ENCODE measurements around the gene KCNQ5.

Gene KCNQ5

GRCh38 chr6:73234733-73235132 is 612.9 kb downstream of the KCNQ5 start:
- TF ChIP-seq EZH2phosphoT487 (IDR thresholded peaks at IDR 0.05; ENCODE audit: low read depth) (no peak), CTCF (IDR thresholded peaks at IDR 0.05; ENCODE audit: low read depth, low read length) (no peak)
- no peaks in the 10 kb centered on the region for H3K36me3 ChIP-seq (replicated peaks; ENCODE audit: low read depth, low read length)
- no peak overlapping the region for H3K27ac ChIP-seq (ENCODE audit: low read length)
- no peaks in the 10 kb centered on the region for H3K27me3 ChIP-seq (ENCODE audit: low read depth, low read length)
- peaks cover 5% of the 10 kb centered on the region for H3K4me1 ChIP-seq (ENCODE audit: low read length)
- H3K4me3 ChIP-seq (ENCODE audit: low read length): no peak overlapping the region
- H3K79me2 ChIP-seq (ENCODE audit: low read length): no peaks in the 10 kb centered on the region
- H3K4me2 ChIP-seq (ENCODE audit: low read length): no peak overlapping the region
- H4K20me1 ChIP-seq (ENCODE audit: insufficient read depth, low read length): no peaks in the 10 kb centered on the region
- no peak overlapping the region for H2AFZ ChIP-seq (ENCODE audit: low read depth, low read length)
- H3K9ac ChIP-seq (ENCODE audit: low read length): no peak overlapping the region
- no peaks in the 10 kb centered on the region for H3K9me3 ChIP-seq (ENCODE audit: insufficient read depth, low read length)

GRCh38 chr6:73236144-73236750 is 614.4 kb downstream of the KCNQ5 start:
- H3K79me2 ChIP-seq (ENCODE audit: low read length): no peaks in the 10 kb centered on the region
- no peak overlapping the region for H3K4me3 ChIP-seq (ENCODE audit: low read length)
- no peak overlapping the region for H3K4me2 ChIP-seq (ENCODE audit: low read length)
- no peaks in the 10 kb centered on the region for H3K36me3 ChIP-seq (replicated peaks; ENCODE audit: low read depth, low read length)
- TF ChIP-seq EZH2phosphoT487 (IDR thresholded peaks at IDR 0.05; ENCODE audit: low read depth) (no peak), CTCF (IDR thresholded peaks at IDR 0.05; ENCODE audit: low read depth, low read length) (no peak)
- peaks cover 5% of the 10 kb centered on the region for H3K4me1 ChIP-seq (ENCODE audit: low read length)
- H2AFZ ChIP-seq (ENCODE audit: low read depth, low read length): no peak overlapping the region
- no peak overlapping the region for H3K27ac ChIP-seq (ENCODE audit: low read length)
- H3K27me3 ChIP-seq (ENCODE audit: low read depth, low read length): no peaks in the 10 kb centered on the region
- H3K9ac ChIP-seq (ENCODE audit: low read length): no peak overlapping the region
- no peaks in the 10 kb centered on the region for H4K20me1 ChIP-seq (ENCODE audit: insufficient read depth, low read length)
- no peaks in the 10 kb centered on the region for H3K9me3 ChIP-seq (ENCODE audit: insufficient read depth, low read length)

GRCh38 chr6:73240730-73241129 is 618.9 kb downstream of the KCNQ5 start:
- Histone ChIP-seq H3K27me3 (ENCODE audit: low read depth, low read length) (peaks cover 7% of the 10 kb centered on the region; the same call in 1 of the 2 replicates), H3K4me3 (ENCODE audit: low read length) (no peak overlapping the region), H3K9me3 (ENCODE audit: insufficient read depth, low read length) (no peaks in the 10 kb centered on the region), H3K27ac (ENCODE audit: low read length) (no peak overlapping the region), H3K4me1 (ENCODE audit: low read length) (no peaks in the 10 kb centered on the region), H4K20me1 (ENCODE audit: insufficient read depth, low read length) (no peaks in the 10 kb centered on the region), H3K9ac (ENCODE audit: low read length) (no peak overlapping the region), H2AFZ (ENCODE audit: low read depth, low read length) (no peak overlapping the region), H3K4me2 (ENCODE audit: low read length) (no peak overlapping the region), H3K36me3 (replicated peaks; ENCODE audit: low read depth, low read length) (no peaks in the 10 kb centered on the region), H3K79me2 (ENCODE audit: low read length) (no peaks in the 10 kb centered on the region)
- TF ChIP-seq CTCF (IDR thresholded peaks at IDR 0.05; ENCODE audit: low read depth, low read length) (no peak), EZH2phosphoT487 (IDR thresholded peaks at IDR 0.05; ENCODE audit: low read depth) (no peak)

- H3K4me2 ChIP-seq (ENCODE audit: low read length): no peak overlapping the region
- no peak overlapping the region for H3K9ac ChIP-seq (ENCODE audit: low read length)
- H3K27ac ChIP-seq (ENCODE audit: low read length): no peak overlapping the region
- H2AFZ ChIP-seq (ENCODE audit: low read depth, low read length): no peak overlapping the region
- no peaks in the 10 kb centered on the region for H3K79me2 ChIP-seq (ENCODE audit: low read length)
- H4K20me1 ChIP-seq (ENCODE audit: insufficient read depth, low read length): no peaks in the 10 kb centered on the region
- H3K27me3 ChIP-seq (ENCODE audit: low read depth, low read length): peaks cover 8% of the 10 kb centered on the region; the same call in 1 of the 2 replicates
- no peaks in the 10 kb centered on the region for H3K9me3 ChIP-seq (ENCODE audit: insufficient read depth, low read length)
- no peak for TF ChIP-seq CTCF (IDR thresholded peaks at IDR 0.05; ENCODE audit: low read depth, low read length)
- TF ChIP-seq EZH2phosphoT487 (IDR thresholded peaks at IDR 0.05; ENCODE audit: low read depth): no peak
- H3K36me3 ChIP-seq (replicated peaks; ENCODE audit: low read depth, low read length): no peaks in the 10 kb centered on the region
- no peaks in the 10 kb centered on the region for H3K4me1 ChIP-seq (ENCODE audit: low read length)
- no peak overlapping the region for H3K4me3 ChIP-seq (ENCODE audit: low read length)
These were observed 620.1 kb downstream of the KCNQ5 start for GRCh38 chr6:73242001-73242400.
